ENCODE measurements around the gene TMEM100.

Gene TMEM100

DNA sequence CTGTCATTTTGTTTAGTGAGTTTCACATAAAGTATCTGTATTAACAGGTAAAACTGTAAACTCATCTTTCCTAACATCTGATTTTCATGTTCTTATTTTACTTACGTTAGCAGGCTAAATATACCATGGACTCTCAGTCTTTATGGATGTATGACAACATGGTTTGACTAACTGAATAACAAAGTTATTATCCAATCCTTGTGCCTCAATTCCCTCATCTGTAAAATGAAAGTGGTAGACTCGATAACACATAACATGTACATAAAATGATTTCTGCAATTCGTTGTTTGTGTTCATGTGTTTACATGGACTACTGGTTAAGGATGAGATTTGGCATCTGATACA lies 18.7 kb upstream of the TMEM100 start:
- H3K4me2 ChIP-seq (ENCODE audit: low read depth, low read length): no peak overlapping the region

GRCh38 chr17:55740511-55741355 lies 18.1 kb upstream of the TMEM100 start:
- Histone ChIP-seq H3K79me2 (ENCODE audit: low read length) (no peaks in the 10 kb centered on the region), H3K9me3 (replicated peaks; ENCODE audit: insufficient read depth, low read length) (no peaks in the 10 kb centered on the region), H3K9ac (ENCODE audit: low read length) (no peak overlapping the region), H3K4me3 (ENCODE audit: low read length) (no peak overlapping the region), H3F3A (ENCODE audit: insufficient read depth, low read length) (no peaks in the 10 kb centered on the region), H3K27me3 (replicated peaks; ENCODE audit: insufficient read depth, low read length) (no peaks in the 10 kb centered on the region), H3K27ac (ENCODE audit: low read length) (no peak overlapping the region), H3K36me3 (replicated peaks; ENCODE audit: insufficient read depth, low read length) (no peaks in the 10 kb centered on the region), H3K4me1 (ENCODE audit: low read length) (peaks cover 9% of the 10 kb centered on the region; the same call in 1 of the 2 replicates), H3K9me2 (replicated peaks; ENCODE audit: insufficient read depth, low read length) (no peaks in the 10 kb centered on the region), H4K20me1 (ENCODE audit: insufficient read depth, low read length) (no peaks in the 10 kb centered on the region), H3K4me2 (ENCODE audit: low read depth, low read length) (no peak overlapping the region), H2AFZ (ENCODE audit: low read length) (no peak overlapping the region)
- DNase-seq: no peak
- TF ChIP-seq EZH2phosphoT487 (IDR thresholded peaks at IDR 0.05; ENCODE audit: low read length): no peak
- TF ChIP-seq, protein P1, sequence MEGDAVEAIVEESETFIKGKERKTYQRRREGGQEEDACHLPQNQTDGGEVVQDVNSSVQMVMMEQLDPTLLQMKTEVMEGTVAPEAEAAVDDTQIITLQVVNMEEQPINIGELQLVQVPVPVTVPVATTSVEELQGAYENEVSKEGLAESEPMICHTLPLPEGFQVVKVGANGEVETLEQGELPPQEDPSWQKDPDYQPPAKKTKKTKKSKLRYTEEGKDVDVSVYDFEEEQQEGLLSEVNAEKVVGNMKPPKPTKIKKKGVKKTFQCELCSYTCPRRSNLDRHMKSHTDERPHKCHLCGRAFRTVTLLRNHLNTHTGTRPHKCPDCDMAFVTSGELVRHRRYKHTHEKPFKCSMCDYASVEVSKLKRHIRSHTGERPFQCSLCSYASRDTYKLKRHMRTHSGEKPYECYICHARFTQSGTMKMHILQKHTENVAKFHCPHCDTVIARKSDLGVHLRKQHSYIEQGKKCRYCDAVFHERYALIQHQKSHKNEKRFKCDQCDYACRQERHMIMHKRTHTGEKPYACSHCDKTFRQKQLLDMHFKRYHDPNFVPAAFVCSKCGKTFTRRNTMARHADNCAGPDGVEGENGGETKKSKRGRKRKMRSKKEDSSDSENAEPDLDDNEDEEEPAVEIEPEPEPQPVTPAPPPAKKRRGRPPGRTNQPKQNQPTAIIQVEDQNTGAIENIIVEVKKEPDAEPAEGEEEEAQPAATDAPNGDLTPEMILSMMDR (IDR thresholded peaks at IDR 0.05; ENCODE audit: low read length): no peak
- no peak for TF ChIP-seq EZH2 (optimal IDR thresholded peaks at IDR 0.05; ENCODE audit: low read depth, low read length)

More for the DNA sequence above, 18.7 kb upstream of the TMEM100 start:
- H3K27me3 ChIP-seq (replicated peaks; ENCODE audit: insufficient read depth, low read length): no peaks in the 10 kb centered on the region
- TF ChIP-seq EZH2 (optimal IDR thresholded peaks at IDR 0.05; ENCODE audit: low read depth, low read length) (no peak), EZH2phosphoT487 (IDR thresholded peaks at IDR 0.05; ENCODE audit: low read length) (no peak)
- TF ChIP-seq, protein P1 (IDR thresholded peaks at IDR 0.05; ENCODE audit: low read length): no peak
- H3K9ac ChIP-seq (ENCODE audit: low read length): no peak overlapping the region
- peaks cover 9% of the 10 kb centered on the region; the same call in 1 of the 2 replicates for H3K4me1 ChIP-seq (ENCODE audit: low read length)
- H3K9me3 ChIP-seq (replicated peaks; ENCODE audit: insufficient read depth, low read length): no peaks in the 10 kb centered on the region
- H2AFZ ChIP-seq (ENCODE audit: low read length): no peak overlapping the region
- H3K79me2 ChIP-seq (ENCODE audit: low read length): no peaks in the 10 kb centered on the region
- H3K27ac ChIP-seq (ENCODE audit: low read length): no peak overlapping the region
- no peaks in the 10 kb centered on the region for H3K36me3 ChIP-seq (replicated peaks; ENCODE audit: insufficient read depth, low read length)
- H3F3A ChIP-seq (ENCODE audit: insufficient read depth, low read length): no peaks in the 10 kb centered on the region
- H3K4me3 ChIP-seq (ENCODE audit: low read length): no peak overlapping the region
- no peaks in the 10 kb centered on the region for H3K9me2 ChIP-seq (replicated peaks; ENCODE audit: insufficient read depth, low read length)
- no peak for DNase-seq
- no peaks in the 10 kb centered on the region for H4K20me1 ChIP-seq (ENCODE audit: insufficient read depth, low read length)

DNA sequence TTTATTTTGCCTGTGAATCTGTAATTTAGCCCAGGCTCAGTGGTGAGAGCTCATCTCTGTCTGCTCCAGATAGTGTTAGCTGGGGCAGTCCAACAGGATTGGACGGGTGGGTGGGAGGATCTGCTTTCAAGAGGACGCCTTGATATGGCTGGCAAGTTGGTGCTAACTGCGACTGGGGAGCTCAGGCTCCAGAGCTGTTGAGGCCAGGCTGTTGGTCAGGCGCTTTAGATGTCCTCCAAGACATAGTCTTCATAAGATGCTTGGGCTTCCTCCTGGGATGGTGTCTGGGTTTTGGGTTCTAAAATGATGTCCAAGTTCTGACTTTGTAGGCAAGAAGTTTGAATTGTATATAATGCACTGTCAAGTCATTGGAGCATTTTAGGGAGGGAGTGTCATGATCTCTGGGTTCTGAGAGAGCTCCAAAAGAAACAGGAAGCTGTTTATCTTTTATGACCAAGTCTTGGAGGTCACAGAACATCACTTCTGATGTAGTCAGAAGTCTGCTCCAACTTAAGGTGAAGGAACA lies 15.4 kb upstream of the TMEM100 start:
- Histone ChIP-seq H3K79me2 (ENCODE audit: low read length) (no peaks in the 10 kb centered on the region), H3K27me3 (replicated peaks; ENCODE audit: insufficient read depth, low read length) (no peaks in the 10 kb centered on the region), H4K20me1 (ENCODE audit: insufficient read depth, low read length) (no peaks in the 10 kb centered on the region), H3K9ac (ENCODE audit: low read length) (no peak overlapping the region), H3K36me3 (replicated peaks; ENCODE audit: insufficient read depth, low read length) (no peaks in the 10 kb centered on the region), H3K4me3 (ENCODE audit: low read length) (no peak overlapping the region), H3F3A (ENCODE audit: insufficient read depth, low read length) (no peaks in the 10 kb centered on the region), H3K9me3 (replicated peaks; ENCODE audit: insufficient read depth, low read length) (no peaks in the 10 kb centered on the region), H3K9me2 (replicated peaks; ENCODE audit: insufficient read depth, low read length) (no peaks in the 10 kb centered on the region), H3K27ac (ENCODE audit: low read length) (no peak overlapping the region), H3K4me2 (ENCODE audit: low read depth, low read length) (no peak overlapping the region), H2AFZ (ENCODE audit: low read length) (no peak overlapping the region), H3K4me1 (ENCODE audit: low read length) (peaks cover 5% of the 10 kb centered on the region; the same call in 1 of the 2 replicates)
- no peak for DNase-seq
- TF ChIP-seq EZH2 (optimal IDR thresholded peaks at IDR 0.05; ENCODE audit: low read depth, low read length) (no peak), EZH2phosphoT487 (IDR thresholded peaks at IDR 0.05; ENCODE audit: low read length) (no peak)
- TF ChIP-seq, protein P1 (IDR thresholded peaks at IDR 0.05; ENCODE audit: low read length): no peak

All from MM.1S (cell line).